K562 (cell line): Measurements from ENCODE around the gene MINK1. TPM values are rescaled to one million over a fixed set of nuclear protein-coding genes. Genes with fewer than 3 reads are reported as not detected.

Experiments used
- ATAC-seq: fragments of 200-7000 bp; cut with Tn5 transposase; 3 replicates; pipeline ENCODE4 v1.9.1; 2020; ENCODE audit warnings: moderate library complexity
- BruUV-seq: library from RNA; stranded (reverse); fragments of 400-500 nt; replicated peaks from 2 replicates; lab custom pipeline; 2021; lab: Mats Ljungman, UMichigan
- CTCF ChIA-PET: fragments of 300-600 bp; formaldehyde crosslinking; extraction: SDS; loops from one replicate; lab custom pipeline; 2021; ENCODE audit warnings: low intra/inter-chr PET ratio; lab: Yijun Ruan, JAX
- POLR2A ChIA-PET: fragments of 300-600, 350-650 bp; sonication (Branson Sonifier 250); formaldehyde crosslinking; extraction: SDS; loops from one replicate; lab custom pipeline; 2021; ENCODE audit warnings: antibody characterized with exemption, inconsistent platforms; lab: Yijun Ruan, JAX
- DNase-seq, 4 experiments: peaks; one replicate each; pipeline versions ENCODE4 v3.0.0 to v3.0.0-alpha.2; 2011 to 2018; ENCODE audit warnings: low spot score in 3 of 4, mixed read lengths in 3 of 4; ENCODE audit errors: extremely low read depth in 1 of 4
- FAIRE-seq: peaks from 2 replicates; lab custom pipeline; 2011; peaks lifted over from hg19 to GRCh38; lab: Jason Lieb, UNC
- H2AFZ ChIP-seq: 2 replicates; pipeline ENCODE4 v1.6.0; 2011; ENCODE audit warnings: low read depth, low read length, control low read depth, inconsistent platforms
- H3K27ac ChIP-seq: fragments of 200-600 bp; 3 replicates; pipeline ENCODE4 v1.8.0; 2011; ENCODE audit warnings: low read depth, mild to moderate bottlenecking, control low read depth, inconsistent platforms, low read length, moderate library complexity, mixed read lengths; ENCODE audit errors: extremely low read depth
- H3K27me3 ChIP-seq, 2 experiments: fragments of 300-600 bp in 1 of 2; 2 replicates in 1 of 2; 3 replicates in 1 of 2; pipeline versions ENCODE4 v1.6.0 to v1.8.0; 2011; ENCODE audit warnings: inconsistent platforms in 2 of 2, low read length in 2 of 2, mild to moderate bottlenecking in 1 of 2, mixed read lengths in 1 of 2, moderate library complexity in 1 of 2; ENCODE audit not compliant: control insufficient read depth in 2 of 2, insufficient read depth in 2 of 2
- H3K36me3 ChIP-seq: fragments of 300-600 bp; 3 replicates; pipeline ENCODE4 v1.8.0; 2011; ENCODE audit warnings: mild to moderate bottlenecking, low read length, inconsistent platforms; ENCODE audit not compliant: control insufficient read depth, insufficient read depth
- H3K4me1 ChIP-seq, 2 experiments: fragments of 200-600 bp in 1 of 2; replicated peaks in 1 of 2; 2 replicates in 1 of 2; 3 replicates in 1 of 2; pipeline versions ENCODE4 v1.5.1 to v1.8.0; 2011; ENCODE audit warnings: inconsistent platforms in 2 of 2, low read length in 2 of 2, mild to moderate bottlenecking in 1 of 2, mixed read lengths in 1 of 2, moderate library complexity in 1 of 2; ENCODE audit not compliant: control insufficient read depth in 2 of 2, insufficient read depth in 2 of 2
- H3K4me2 ChIP-seq: 2 replicates; pipeline ENCODE4 v1.6.1; 2011; ENCODE audit warnings: low read length, control low read depth, inconsistent platforms, mixed read lengths; ENCODE audit not compliant: insufficient read depth
- H3K4me3 ChIP-seq: fragments of 200-600 bp; sonication (generic), shearing (Covaris generic); 2 replicates; pipeline ENCODE4 v1.5.1; 2016; ENCODE audit warnings: control low read depth, inconsistent platforms
- H3K79me2 ChIP-seq: fragments of 200-600 bp; 3 replicates; pipeline ENCODE4 v1.8.0; 2011; ENCODE audit warnings: low read length, inconsistent platforms; ENCODE audit not compliant: control insufficient read depth, insufficient read depth
- H3K9ac ChIP-seq, 2 experiments: 2 replicates each; pipeline versions ENCODE4 v1.6.0 to v1.6.1; 2011; ENCODE audit warnings: low read depth in 2 of 2, low read length in 2 of 2, control low read depth in 1 of 2, inconsistent platforms in 1 of 2, mild to moderate bottlenecking in 1 of 2, mixed read lengths in 1 of 2; ENCODE audit not compliant: insufficient read depth in 1 of 2
- H3K9me1 ChIP-seq: one replicate; pipeline ENCODE4 v1.6.0; 2011; ENCODE audit warnings: inconsistent platforms, mild to moderate bottlenecking, low read length, moderate library complexity; ENCODE audit not compliant: control insufficient read depth, insufficient read depth
- H3K9me3 ChIP-seq: replicated peaks from 2 replicates; pipeline ENCODE4 v1.5.1; 2011; ENCODE audit warnings: low read depth, low read length, inconsistent platforms; ENCODE audit not compliant: control insufficient read depth, insufficient read depth
- H4K20me1 ChIP-seq: replicated peaks from 2 replicates; pipeline ENCODE4 v1.6.1; 2011; ENCODE audit warnings: low read length, inconsistent platforms, mixed read lengths; ENCODE audit not compliant: control insufficient read depth, insufficient read depth
- HEY1 ChIP-seq: fragments of 250-450 bp; sonication (Bioruptor Pico); IDR thresholded peaks from 2 replicates; pipeline ENCODE4 v1.5.0; 2020; ENCODE audit warnings: mild to moderate bottlenecking, moderate library complexity, borderline replicate concordance
- MEIS2 ChIP-seq: fragments of 450-650 bp; IDR thresholded peaks from 2 replicates; pipeline ENCODE4 v1.6.1; 2014; ENCODE audit warnings: mild to moderate bottlenecking; ENCODE audit not compliant: partially characterized antibody
- WGBS: fragments of 100-300 bp; shearing (Covaris generic); methylation state at CpG from one replicate; pipeline ENCODE4 v1.1.6; 2016; ENCODE audit warnings: low coverage, mixed read lengths; ENCODE audit not compliant: insufficient coverage; ENCODE audit errors: missing lambda C conversion rate; 5-methylcytosine and 5-hydroxymethylcytosine counted together
- in situ Hi-C: fragments of 300-500 bp; cut with MboI; formaldehyde crosslinking; loops from 4 replicates; pipeline ENCODE4 v1.15.0; 2018; ENCODE audit warnings: inconsistent platforms, mixed read lengths
- intact Hi-C: fragments of 100-400 bp; cut with micrococcal nuclease; formaldehyde crosslinking; loops from 2 replicates; pipeline ENCODE4 v1.14.2; 2022
- polyA plus RNA-seq, 8 experiments: library from polyadenylated mRNA; depleted of rRNA in 4 of 8; stranded (reverse) in 5 of 8; unstranded in 3 of 8; fragments of >200 nt; fragmentation: Nextera tagmentation in 2 of 8; fragmentation: Illumina TruSeq in 1 of 8; extraction: Ambion mirVana in 2 of 8; extraction: Trizol in 1 of 8; gene quantifications; 2 replicates each; pipeline versions ENCODE4 v1.2.1 to v1.2.3, GENCODE V29; 2011 to 2014; ENCODE audit warnings: inconsistent platforms in 1 of 8, missing spikeins in 1 of 8
- total RNA-seq, 7 experiments: library from RNA; depleted of rRNA in 6 of 7; stranded (reverse); fragments of >200 nt in 6 of 7; fragmentation: Illumina TruSeq in 2 of 7; extraction: Trizol in 2 of 7; gene quantifications; 2 replicates each; pipeline versions ENCODE4 v1.2.1 to v1.2.3, GENCODE V29; 2011 to 2021; ENCODE audit warnings: low replicate concordance in 1 of 7
- TF ChIP-seq, protein P1 (sequence below): fragments of 200-400 bp; formaldehyde crosslinking; IDR thresholded peaks from 2 replicates; pipeline ENCODE4 v1.6.1; 2017; ENCODE audit warnings: mild to moderate bottlenecking, low read depth, low read length, moderate library complexity

Gene MINK1
- total and polyA plus RNA-seq, 9 of the 15 experiments (the other 6 are each of a cell fraction or from before 2014, with no cell fraction given), result 0.11 to 54.2 (median 14.9) TPM

DNA sequence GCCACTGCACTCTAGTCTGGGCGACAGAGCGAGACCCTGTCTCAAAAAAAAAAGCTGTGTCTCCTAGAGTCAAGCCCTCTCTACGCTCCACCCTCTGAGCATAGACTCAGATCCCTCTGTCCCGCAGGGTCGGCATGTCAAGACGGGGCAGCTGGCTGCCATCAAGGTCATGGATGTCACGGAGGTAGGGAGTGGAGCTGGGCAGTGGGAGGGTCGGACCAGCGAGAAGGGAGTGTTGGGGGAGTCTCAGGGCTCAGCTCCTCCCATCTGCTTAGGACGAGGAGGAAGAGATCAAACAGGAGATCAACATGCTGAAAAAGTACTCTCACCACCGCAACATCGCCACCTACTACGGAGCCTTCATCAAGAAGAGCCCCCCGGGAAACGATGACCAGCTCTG, 47.7 kb downstream of the MINK1 start:
- Histone ChIP-seq H3K4me1 (no peaks in the 10 kb centered on the region), H3K9me3 (no peaks in the 10 kb centered on the region), H2AFZ (no peak overlapping the region), H3K79me2 (no peaks in the 10 kb centered on the region; the same call in 2 of the 3 replicates), H3K36me3 (peaks cover 46% of the 10 kb centered on the region; the same call in 2 of the 3 replicates), H3K4me3 (no peak overlapping the region), H3K4me2 (no peak overlapping the region), H3K27ac (no peak overlapping the region), H3K9ac (no peak overlapping the region; a peak in 1 of 4 replicates), H3K9me1 (peaks cover 2% of the 10 kb centered on the region), H3K27me3 (no peaks in the 10 kb centered on the region), H4K20me1 (peaks cover 5% of the 10 kb centered on the region)
- BruUV-seq, result no TSS peak
- ATAC-seq (no peak), DNase-seq (no peak), FAIRE-seq (no peak)
- CTCF ChIA-PET, result interaction anchor here (0.8 kb wide), 1 partner anchor 65 kb away, joined by 3 read pairs; no protein-coding TSS in a partner anchor
- POLR2A ChIA-PET, result interaction anchor here (0.7 kb wide), 1 partner anchor 10 kb away, joined by 3 read pairs; no protein-coding TSS in a partner anchor
- TF ChIP-seq MEIS2 (no peak), HEY1 (CRISPR knock-in tag) (no peak)
- TF ChIP-seq, protein P1, sequence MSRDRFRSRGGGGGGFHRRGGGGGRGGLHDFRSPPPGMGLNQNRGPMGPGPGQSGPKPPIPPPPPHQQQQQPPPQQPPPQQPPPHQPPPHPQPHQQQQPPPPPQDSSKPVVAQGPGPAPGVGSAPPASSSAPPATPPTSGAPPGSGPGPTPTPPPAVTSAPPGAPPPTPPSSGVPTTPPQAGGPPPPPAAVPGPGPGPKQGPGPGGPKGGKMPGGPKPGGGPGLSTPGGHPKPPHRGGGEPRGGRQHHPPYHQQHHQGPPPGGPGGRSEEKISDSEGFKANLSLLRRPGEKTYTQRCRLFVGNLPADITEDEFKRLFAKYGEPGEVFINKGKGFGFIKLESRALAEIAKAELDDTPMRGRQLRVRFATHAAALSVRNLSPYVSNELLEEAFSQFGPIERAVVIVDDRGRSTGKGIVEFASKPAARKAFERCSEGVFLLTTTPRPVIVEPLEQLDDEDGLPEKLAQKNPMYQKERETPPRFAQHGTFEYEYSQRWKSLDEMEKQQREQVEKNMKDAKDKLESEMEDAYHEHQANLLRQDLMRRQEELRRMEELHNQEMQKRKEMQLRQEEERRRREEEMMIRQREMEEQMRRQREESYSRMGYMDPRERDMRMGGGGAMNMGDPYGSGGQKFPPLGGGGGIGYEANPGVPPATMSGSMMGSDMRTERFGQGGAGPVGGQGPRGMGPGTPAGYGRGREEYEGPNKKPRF, result no peak
- in situ Hi-C loops (loop anchor here (5.0 kb wide), 2 partner anchors 79 to 169 kb away; partner anchors contain the start of genes ARRB2 and C17orf114), intact Hi-C loops (loop anchor here (5.0 kb wide), 1 partner anchor 64 kb away; no protein-coding TSS in a partner anchor)
- WGBS, result 80% methylated on average over 3 of the region's 15 CpGs
